Skeletal muscle cell (primary cell): ENCODE results near the gene AMPD2.
"Not testable (repeated sequence)": the region's sequence is repeated elsewhere in the genome, so short reads cannot be mapped to it uniquely, and the experiment has no call there.

Experiments used
- DNase-seq: peaks from one replicate; pipeline ENCODE4 v3.0.0-alpha.2; 2010; ENCODE audit warnings: low read depth
- H3K4me3 ChIP-seq: 2 replicates; pipeline ENCODE4 v1.5.1; 2011; ENCODE audit warnings: low read depth, mild to moderate bottlenecking, control low read depth, low read length, moderate library complexity

The AMPD2 gene

DNA sequence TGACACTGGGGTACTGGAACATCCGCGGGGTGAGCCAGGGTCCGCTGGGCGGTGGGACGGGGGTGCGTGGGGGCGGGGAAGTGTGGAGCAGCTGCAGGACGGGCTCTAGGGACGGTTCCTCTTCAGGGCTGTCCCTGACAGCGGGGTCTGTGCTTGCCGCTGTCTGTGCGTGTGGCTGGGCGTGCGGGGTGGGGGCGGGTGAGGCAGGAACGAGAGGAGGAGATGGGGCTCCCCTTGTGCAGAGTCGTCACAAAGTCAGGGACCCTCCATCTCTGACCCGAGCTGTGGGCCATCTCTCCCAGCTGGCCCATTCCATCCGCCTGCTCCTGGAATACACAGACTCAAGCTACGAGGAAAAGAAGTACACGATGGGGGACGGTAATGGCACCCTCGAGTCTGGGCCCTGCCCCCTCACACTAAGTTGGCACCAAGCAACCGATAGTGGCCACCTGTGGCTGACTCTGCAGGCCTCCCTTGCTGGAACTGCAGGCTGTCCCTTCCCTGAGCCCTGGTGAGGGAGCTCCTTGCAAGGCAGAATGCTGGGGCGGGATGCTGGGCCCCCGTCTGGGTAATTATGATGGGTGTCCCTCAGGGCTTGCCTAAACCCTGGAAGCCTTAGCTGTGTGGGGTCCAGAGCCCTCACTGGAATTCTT lies 48.6 kb downstream of the AMPD2 start:
- peak overlapping the region; percentile 56 for H3K4me3 ChIP-seq
- no peak for DNase-seq

DNA sequence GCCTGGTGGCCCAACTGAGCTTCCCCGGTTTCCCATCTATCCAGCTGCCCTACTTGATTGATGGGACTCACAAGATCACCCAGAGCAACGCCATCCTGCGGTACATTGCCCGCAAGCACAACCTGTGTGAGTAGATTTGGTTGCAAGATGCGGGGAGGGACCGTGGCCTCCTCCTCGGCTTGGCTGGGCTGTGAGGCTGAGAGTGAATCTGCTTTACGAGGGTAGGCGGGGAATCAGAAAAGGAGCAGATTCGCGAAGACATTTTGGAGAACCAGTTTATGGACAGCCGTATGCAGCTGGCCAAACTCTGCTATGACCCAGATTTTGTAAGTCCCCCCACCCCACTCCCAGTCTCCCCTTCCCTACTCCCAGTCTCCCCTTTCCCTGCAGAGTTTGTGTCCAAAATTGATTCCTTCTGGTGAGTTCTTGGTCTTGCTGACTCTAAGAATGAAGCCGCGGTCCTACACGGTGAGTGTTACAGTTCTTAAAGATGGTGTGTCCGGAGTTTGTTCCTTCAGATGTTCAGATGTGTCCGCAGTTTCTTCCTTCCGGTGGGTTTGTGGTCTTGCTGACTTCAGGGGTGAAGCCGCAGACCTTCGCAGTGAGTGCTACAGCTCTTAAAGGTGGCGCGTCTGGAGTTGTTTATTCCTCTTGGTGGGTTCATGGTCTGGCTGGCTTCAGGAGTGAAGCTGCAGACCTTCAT lies 49.8 kb downstream of the AMPD2 start:
- H3K4me3 ChIP-seq: no peak overlapping the region
- DNase-seq: no peak

DNA sequence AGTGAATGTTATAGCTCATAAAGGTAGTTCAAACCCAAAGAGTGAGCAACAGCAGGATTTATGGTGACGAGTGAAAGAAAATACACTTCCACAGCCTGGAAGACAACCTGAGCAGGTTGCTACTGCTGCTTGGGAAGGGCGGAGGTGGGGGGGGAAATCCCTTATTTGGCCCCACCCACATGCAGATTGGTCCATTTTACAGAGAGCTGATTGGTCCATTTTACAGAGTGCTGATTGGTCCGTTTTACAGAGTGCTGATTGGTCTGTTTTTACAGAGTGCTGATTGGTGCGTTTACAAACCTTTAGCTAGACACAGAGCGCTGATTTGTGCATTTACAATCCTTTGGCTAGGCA lies 50.3 kb downstream of the AMPD2 start:
- not testable (repeated sequence) for H3K4me3 ChIP-seq, DNase-seq

DNA sequence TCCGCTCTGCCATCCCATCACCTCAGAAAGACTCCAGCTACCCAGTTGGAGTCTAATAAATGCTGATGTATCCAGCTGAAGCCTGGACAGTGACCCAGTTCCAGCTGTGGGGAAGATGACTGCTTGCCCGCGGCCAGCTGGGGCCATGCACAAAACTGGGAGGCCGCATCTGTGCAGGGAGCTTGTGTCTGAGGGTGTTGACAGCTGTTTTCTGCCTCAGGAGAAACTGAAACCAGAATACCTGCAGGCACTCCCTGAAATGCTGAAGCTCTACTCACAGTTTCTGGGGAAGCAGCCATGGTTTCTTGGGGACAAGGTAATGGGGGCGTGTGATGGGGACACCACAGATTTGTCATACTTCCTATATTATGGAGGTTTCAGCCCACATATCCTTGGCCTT lies 51.4 kb downstream of the AMPD2 start:
- no peak for DNase-seq
- no peak overlapping the region for H3K4me3 ChIP-seq

DNA sequence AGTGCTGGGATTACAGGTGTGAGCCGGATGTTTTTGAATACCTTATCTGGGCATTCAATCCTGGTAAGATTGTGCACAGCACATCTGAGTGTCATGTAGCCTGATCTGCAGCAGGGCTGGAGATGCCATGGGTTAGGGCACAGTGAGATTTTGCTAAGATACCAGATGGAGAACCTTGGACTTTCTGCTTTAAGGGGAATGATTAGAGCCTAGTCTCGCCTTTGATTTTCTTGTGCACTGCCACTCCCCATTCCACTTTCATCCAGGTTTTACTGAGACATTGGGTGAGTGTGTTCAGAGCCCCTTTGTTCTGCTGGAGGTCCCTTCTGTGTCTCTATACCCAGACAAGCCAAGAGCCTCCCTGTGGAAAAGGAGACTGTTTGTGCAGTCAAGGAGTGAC lies 54.2 kb downstream of the AMPD2 start:
- DNase-seq, H3K4me3 ChIP-seq: not testable (repeated sequence)

DNA sequence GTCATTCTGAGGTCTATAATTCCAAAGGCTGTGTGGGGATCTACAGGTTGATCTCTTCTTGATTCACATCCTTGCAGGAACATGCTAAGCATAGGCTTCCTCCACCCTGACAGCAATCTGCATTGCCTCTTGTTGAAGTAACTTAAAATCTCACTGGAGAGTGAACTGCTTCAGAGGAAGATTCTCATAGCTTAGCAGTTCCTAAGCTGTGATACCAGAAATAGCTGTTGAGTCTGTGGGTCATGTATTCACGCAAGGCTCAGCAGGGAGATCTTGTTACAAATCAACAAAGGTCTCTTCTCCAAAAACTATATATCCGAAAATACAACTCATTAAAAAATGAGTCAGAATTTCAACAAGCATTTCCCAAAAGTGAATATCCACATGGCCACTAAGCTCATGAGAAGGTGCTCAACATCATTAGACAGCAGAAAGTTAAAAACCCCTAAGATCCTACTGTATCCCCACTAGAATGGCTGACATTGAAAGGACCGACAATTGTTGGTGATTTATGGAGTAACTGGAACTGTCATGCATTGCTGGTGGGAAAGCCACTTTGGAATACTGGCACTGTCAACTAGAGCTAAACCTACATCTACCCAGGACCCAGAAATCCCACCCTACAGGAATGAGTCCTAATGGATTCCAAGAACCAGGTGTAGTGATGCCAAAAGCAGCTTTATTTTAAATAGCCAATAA lies 57.2 kb downstream of the AMPD2 start:
- not testable (repeated sequence) for DNase-seq, H3K4me3 ChIP-seq

DNA sequence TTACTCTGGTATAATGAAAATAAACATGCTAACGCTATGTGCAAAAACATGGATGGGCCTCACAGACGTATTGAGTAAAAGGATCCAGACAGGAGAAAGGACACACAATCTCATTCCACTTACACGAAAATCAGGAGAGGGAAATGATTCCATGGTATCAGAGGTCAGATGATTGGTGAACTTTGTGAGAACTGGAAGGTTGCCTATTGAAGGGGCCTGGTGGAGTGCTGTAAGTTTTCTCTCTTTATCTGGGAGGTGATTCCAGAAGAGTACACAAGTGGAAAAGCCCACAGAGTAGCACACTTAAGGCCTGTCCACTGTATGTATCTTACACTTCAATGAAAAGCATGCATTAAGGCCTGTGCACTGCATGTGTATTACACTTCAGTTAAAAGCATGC lies 57.8 kb downstream of the AMPD2 start:
- no peak overlapping the region for H3K4me3 ChIP-seq
- DNase-seq: no peak

DNA sequence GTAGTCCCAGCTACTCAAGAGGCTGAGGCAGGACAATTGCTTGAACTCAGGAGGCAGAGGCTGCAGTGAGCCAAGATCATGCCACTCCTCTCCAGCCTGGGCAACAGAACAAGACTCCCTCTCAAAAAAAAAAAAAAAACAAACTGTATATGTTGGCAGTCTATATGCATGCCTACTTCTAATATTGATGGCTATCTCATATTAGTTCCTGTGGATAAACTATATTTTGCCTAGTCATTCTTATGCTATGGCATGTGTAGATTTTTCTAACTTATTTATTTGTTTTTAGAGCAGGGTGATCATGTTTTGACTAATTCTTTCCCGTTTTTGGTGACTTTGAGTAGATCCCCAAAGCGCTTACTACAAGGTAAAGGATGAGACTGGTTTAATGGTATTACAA lies 59.0 kb downstream of the AMPD2 start:
- not testable (repeated sequence) for DNase-seq, H3K4me3 ChIP-seq
